KBM-7 (cell line): Measurements from ENCODE around the gene LYRM2.
A peak's percentile ranks its signal among the peaks of the same experiment; 100 is the strongest.

Source experiments
- DNase-seq: peaks from one replicate; pipeline ENCODE4 v3.0.0-alpha.2; 2015
- in situ Hi-C: fragments of 300-500 bp; cut with MboI; formaldehyde crosslinking; loops from 2 replicates; pipeline ENCODE4 v1.14.3; 2020; ENCODE audit warnings: low sequenced_read_pairs, low pct_unique_long_range_greater_than_20kb, mixed read lengths

The LYRM2 gene

DNA sequence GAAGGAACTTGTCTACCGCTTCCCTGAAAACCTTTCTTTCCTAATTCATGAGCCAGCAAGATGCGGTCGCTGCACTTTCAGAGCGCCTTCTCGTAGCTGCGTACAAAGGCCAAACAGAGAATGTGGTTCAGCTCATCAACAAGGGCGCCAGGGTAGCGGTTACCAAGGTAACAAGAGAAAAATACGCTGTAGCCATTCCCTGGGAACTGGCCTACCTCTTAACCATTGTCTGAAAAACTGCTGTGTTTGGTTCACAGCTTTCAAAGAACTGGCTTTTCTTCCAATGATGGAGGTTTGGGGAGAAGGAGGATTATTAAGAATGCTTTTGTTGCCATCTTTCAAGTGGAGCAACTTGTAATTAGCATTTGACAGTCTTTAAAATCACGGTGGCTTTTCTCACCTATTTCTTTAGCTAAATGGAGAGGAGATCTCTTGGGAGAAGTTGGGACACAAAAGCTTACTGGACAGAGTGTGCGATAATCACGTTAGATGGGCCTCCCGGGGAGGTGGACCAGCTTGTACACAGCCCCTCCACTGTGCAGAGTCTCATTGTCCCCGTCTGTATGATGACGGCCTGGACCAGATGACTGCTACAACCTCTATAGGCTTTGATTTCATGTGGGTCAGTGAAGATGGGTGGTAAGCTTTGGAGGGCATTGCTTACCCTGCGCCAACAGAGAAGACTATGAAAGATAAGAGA is 71.5 kb downstream of the LYRM2 start:
- DNase-seq: no peak
- in situ Hi-C loops: no loop called here

DNA sequence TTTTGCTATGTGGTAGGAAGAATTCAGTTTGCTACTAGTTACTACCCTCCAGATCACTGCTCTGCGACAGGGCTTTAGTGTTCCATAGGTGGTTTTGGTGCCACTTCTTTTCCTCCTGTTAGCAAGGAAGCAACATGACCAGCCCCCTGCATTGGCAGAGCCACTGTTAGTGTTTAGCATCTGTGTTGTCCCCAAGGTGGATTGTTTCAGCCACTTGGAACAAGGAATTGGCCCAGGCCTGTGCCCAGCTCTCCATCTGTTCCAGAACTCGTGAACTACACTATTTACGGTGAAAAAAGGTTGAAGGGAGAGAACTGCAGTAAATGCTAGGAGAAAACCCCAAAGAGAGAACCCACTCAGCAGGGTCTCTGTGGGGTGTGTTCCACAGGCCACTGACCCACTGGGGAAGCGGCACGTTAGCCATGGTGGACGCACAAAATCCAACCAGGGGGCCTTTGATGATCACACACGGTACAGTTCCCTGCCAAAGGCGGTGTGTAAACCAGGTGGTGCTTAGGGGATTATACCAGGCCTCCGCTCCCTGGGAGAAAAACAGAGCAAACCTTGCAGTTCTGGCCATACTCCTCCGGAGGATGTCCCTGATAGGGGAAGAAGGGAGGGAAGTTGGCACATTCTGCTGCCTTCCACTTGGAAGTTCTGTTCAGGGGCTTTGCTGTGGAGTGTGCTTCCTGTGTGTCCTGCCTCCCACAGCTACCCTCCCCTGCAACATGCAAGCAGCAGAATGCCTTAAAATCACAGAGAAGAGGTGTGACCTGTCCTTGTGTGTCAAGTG is 72.3 kb downstream of the LYRM2 start:
- in situ Hi-C loops: no loop called here
- no peak for DNase-seq

DNA sequence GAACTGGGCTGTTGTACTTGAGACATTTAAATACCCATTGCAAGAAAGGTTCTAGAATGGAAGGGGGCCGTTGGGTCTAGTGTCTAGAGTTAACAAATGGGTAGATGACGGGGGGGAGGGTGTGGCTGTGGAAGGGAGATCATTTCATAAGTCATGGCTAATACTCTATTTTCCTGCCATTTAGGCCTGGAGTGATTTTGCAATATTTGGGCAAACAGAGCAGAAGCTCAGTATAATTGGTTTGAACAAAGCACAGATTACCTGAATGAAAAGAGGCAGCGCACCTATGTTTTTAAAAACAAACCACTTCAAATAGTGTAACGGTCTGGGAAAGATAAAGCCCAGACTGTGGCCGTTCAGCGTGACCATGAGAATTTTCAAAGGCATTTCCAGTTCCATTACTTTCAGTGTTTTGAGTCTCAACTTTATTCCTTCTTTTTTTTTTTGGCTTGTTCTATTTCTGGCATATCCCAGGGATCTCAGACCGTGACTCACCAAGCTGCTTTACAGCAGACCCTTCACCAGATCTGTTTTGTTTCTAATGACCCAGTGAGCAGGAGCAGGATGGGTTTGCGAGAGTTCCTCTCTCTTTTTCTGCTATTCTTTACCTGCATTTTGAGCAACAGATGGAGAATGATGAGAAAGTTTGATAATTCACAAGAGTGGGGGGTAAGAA is 73.7 kb downstream of the LYRM2 start:
- in situ Hi-C loops: no loop called here
- no peak for DNase-seq

DNA sequence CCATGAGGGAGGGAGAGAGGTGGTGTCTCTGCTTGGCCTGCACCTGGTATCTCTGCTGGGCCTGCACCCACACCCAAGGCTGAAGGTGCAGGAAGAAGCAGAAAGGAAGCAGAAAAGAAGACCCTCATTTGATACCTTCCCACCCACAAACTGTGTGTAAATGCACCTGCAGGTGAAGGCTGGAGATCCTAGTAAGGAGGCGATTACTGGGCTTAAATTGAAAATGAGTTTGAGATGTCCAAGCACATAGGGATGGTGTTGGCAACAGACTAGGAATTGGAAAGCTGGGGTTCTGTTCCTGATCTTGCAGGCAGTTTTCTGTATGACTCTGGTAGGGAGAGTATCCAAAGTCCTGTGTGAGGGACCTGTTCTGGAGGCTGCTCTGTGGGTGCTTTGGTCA is 74.7 kb downstream of the LYRM2 start:
- no peak for DNase-seq
- in situ Hi-C loops: no loop called here

DNA sequence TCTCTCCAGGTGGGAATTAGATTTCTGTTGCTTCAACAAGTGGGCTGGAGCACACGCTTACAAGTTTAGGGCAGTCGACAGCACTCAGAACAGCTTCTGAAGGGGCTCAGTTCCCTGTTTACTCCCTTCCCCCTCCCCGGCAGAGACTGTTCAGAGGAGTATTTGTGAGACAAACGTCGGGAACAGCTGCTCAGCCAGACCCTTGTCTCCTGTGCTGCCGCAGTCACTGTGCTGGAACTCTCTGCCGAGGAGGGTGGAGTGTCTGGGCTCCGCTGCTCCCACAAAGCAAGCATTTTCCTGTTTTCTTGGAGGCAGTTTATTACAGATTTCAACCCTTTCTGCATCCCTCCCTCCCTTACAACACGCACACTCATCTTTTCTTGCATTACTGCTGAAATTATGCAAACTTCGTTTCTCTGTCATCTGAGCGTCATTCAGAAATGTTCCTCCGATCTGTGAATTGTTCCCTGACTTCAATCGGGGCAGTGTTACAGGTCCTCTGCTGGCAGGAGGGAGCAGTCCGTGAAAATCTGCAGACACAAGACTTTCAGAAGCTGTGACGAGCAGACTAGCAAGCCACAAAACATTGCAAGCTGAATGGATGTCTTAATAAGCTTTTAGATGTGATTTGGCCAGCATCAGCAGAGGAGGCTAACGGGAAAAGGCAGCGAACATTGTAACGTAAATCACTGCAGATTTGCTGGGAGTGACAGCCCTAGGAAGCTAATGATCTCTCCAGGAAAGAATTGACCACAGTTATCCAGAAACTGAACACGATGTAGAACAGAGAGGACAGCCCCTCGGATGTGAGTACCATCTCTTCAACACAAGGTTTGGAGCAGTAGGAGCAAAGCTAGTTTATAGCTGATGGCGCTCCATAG is 76.2 kb downstream of the LYRM2 start:
- DNase-seq: no peak
- in situ Hi-C loops: no loop called here

DNA sequence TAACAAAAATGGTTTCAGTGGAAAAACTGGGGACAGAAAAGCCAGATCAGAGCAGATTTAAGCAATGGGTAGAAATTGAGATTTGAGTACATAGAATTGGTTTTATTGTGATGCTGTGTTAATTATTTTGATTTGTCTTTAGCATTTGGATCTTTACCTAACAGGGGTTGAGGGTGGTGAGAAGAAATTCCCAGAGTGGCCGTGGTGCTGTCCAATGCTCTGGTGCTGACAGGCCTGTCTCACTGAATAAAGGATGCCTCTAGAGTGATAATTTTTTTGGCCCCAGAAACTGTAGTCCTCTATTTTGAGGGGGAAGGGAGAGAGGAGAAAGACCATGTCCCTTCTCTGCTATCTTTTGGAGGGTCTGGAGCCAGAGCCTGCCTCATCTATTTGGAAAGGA is 79.1 kb downstream of the LYRM2 start:
- in situ Hi-C loops: no loop called here
- DNase-seq: peak; percentile 19

DNA sequence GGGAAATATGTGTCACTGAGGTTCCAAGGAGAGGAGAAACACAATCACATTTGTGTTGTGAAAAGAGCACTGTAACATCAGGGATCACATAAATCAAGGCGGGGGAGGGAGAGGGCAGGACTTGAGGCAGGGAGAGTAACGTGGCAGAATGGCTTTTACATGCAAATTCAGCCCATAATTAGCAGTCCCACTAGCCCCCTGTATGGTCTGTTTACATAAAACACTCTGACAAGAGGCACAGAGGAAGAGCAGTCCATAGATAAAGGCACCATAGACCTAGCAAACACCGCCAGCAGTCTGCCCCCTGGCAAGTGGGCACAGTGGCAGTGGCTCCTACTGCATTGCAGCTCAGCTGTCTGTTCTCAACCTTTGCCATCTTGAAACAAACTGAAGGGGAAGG is 82.7 kb downstream of the LYRM2 start:
- in situ Hi-C loops: no loop called here
- DNase-seq: no peak

DNA sequence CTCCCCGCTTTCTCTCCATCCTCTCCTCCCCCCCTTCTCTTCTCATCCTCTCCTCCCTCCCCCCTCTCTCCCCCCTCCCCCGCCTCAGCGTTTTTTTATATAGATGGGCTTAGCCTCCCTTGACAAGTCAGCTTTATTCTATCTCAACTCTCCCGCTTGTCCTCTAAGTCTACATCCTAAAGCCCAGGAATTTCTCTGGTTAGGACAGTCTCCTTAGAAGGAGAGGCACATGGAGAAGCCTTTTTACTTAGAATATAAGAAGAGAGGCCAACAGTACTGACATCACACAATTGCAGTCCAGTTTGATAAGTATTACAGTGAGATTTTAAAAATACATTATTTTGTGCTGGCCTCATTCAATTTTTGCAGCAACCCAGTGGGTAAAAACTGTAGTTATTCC is 83.5 kb downstream of the LYRM2 start:
- DNase-seq: no peak
- in situ Hi-C loops: no loop called here

DNA sequence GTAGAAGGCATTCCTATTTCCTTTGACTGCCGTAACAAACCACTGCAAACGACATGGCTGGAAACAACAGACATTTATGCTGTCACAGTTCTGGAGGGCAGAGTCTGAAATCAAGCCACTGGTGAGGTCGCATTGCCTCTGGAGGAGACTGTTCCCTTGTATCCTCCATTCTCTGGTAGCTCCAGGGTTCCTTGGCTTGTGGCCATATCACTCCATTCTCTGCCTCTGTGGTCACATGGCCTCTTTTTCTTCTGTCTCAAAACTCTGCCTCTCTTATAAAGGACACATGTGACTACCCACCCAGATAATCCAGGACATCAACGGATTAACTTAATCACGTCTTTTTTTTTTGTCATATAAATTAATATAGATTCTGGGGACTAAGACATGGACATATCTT is 84.4 kb downstream of the LYRM2 start:
- no peak for DNase-seq
- in situ Hi-C loops: no loop called here

DNA sequence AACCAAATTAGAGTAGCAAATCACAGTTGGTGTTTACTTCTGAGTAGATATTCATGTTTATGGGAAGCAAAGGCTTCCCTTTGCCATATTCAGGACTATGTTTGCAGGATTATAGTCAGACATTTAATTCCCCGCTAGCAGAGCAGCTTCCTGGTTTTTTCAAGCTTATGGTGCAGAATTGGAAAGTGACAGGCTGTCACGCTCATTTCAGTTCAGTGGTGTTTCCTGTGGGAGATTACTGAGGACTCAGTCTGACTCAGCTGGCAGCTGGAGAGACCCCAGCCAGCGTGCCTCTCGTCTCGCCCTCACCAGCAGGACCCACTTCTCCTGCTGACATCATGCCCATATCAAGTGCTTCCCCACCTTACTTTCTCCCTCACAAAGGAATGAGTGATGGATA is 85.1 kb downstream of the LYRM2 start:
- DNase-seq: no peak
- in situ Hi-C loops: no loop called here

DNA sequence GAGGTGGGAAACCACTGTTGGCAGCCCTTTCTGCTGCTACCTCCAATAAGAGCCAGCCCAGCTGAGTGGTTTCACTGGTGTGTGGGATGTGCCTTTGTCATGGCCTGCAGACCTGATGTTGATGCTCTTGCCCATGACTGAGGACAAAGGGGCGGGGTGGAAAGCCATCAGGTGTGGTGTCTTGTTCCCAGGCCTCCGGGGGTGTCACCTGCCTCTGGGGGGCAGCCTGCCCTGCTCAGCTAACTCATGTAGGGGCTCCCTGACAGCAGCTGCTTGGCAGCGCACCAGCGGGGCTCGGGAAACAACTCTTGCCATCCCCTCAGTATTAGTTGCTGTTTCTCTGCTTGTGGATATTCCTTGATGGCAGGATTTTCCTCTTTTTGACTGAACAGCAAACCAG is 91.3 kb downstream of the LYRM2 start:
- in situ Hi-C loops: no loop called here
- DNase-seq: no peak

DNA sequence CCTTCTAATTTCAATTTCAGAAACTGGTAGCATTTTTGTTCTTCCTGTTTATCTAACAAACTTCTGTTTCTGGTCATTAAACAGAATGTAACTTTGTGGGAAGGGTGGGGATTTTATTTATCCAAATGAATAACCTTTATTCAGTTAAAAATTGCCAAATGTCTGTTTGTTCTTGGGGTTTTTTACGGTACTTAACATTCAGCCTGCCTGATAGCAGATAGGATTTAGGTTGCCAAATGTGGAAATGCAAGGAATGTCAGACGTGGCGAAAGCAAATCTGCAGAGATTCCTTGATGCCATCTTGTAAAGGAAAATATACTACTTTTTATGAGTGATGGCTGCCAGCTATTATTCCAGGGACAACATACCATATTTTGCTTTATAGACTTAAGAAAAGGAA is 95.7 kb downstream of the LYRM2 start:
- in situ Hi-C loops: no loop called here
- no peak for DNase-seq

DNA sequence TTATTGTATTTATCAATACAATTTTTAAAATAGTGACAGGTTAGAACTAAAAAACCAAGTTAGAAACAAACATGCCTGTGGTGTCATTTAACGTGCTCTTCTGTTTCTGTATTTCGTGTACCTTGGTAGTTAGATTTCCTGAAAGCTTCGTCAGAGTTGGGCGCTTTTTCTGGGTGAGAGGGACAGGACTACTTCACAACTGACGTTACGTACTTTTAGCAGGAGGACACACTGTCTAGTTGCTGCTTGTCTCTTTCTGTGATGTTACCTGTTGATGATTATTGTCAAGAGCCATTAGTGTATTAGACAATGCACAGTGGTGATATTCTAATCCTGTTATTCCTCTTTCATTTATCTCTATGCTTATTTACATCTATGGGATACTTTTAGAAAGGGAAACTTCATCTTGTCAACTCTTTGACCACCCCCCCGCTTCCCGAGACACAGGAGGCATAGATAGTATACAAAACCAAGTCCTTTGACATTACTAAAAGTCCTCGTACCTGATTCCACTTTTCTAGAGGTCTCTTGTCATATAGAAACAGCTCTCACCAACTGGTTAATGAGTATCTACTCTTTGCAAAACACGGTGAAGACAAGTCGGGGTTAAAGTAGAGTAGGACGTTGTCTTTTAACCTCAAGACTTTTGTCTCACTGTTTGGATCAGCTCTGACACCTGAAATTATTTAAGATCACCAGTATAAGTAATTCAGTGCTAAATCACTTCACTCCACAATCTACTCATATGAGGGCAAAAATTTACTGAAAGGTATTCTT is 96.3 kb downstream of the LYRM2 start:
- in situ Hi-C loops: no loop called here
- no peak for DNase-seq

DNA sequence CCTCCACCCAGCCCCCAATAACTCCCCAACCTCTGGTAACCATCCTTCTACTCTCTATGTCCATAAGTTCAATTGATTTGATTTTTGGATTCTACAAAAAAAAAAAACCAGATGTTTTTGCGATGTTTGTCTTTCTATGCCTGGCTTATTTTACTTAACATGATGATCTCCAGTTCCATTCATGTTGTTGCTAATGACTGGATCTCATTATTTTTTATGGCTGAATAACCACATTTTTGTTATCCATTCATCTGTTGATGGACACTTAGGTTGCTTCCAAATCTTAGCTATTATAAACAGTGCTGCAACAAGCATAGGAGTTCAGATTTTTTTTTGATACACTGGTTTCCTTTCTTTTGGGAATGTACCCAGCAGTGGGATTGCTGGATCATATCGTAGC is 98.8 kb downstream of the LYRM2 start:
- in situ Hi-C loops: no loop called here
- DNase-seq: no peak

DNA sequence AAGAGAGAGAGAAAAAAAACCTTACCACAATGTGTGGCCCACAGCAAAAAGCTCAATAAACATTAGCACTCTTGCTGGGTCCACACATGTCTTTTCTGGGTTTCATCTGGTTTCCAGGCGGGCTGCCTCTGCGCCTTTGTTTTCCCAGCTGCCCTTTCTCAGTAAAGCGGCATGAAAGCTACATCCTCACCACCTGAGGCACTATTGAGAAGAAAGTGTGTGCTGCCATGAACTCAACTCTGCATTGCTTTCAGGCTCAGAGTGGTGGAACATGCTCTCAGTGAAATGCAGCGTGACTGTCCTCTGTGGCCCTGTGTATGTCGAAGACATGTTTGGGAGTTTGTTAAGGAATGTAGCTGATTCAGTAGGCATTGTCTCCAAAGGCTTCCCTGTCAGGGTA is 102.3 kb downstream of the LYRM2 start:
- DNase-seq: no peak
- in situ Hi-C loops: no loop called here

DNA sequence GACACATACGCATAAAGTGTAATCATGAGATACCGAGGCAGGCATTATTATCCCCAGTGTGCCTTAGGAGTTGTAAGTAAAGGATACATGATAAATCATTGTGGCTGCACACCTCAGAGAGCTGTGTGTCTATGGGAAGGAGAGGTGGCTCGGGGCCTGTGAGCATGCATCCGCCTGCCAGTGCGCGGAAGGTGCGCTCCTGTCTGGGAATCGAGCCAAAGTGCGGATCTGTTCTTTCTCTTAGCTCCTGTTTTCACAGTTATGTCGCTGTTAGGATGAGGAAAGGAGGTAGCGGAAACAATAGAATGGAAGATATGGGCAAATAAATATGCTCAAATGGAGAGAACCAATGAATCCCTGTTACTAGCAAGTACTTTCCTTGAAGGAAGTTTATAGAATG is 107.6 kb downstream of the LYRM2 start:
- in situ Hi-C loops: no loop called here
- no peak for DNase-seq

DNA sequence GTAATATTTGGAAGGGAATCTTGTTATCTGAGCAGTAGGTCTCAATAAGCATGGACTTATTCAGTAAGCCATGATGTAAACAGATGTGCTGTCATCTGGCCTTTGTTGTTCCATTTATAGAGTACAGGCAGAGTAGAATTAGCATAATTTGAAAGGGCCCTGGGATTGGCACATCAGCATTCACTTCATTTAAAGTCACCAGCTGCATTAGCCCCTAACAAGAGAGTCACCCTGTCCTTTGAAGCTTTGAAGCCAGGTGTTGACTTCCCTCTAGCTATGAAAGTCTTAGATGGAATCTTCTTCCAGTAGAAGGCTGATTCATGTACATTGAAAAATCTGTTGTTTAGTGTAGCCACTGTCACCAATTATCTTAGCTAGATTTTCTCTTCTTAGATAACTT is 109.7 kb downstream of the LYRM2 start:
- in situ Hi-C loops: no loop called here
- DNase-seq: no peak

DNA sequence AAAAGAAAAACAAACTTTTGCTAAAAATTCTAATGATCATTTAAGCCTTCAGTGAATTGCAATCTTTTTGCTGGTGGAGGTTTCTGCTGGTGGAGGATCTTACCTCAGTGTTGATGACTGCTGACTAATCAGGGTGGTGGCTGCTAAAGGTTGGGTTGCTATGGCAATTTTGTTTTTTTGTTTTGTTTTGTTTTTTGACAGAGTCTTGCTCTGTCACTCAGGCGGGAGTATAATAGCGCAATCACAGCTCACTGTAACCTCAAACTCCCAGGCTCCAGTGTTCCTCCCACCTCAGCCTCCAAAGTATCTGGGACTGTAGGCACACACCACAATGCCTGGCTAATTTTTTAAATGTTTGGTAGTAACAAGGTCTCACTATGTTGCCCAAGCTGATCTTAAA is 110.9 kb downstream of the LYRM2 start:
- in situ Hi-C loops: no loop called here
- no peak for DNase-seq

DNA sequence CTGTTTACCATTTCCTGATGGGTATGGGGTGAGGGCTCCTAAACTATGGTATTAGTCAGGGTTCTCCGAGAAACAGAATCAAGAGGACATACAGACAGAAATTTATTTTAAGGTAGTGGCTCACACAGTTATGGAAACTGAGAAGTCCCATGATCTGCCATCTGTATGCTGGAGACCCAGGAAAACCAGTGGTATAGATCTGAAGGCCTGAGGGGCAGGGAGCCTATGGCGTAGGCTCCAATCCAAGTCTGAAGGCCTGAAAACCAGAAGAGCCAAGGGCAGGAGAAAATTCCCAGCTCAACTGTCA is 112.0 kb downstream of the LYRM2 start:
- in situ Hi-C loops: no loop called here
- no peak for DNase-seq
